ENCODE measurements around the gene CHAD. TPM values are rescaled to one million over a fixed set of nuclear protein-coding genes. Genes with fewer than 3 reads are reported as not detected.

CHAD gene
- polyA plus RNA-seq, 1 donor (not counting 4 experiments of a cell fraction or from before 2014, with no cell fraction given): not detected

DNA sequence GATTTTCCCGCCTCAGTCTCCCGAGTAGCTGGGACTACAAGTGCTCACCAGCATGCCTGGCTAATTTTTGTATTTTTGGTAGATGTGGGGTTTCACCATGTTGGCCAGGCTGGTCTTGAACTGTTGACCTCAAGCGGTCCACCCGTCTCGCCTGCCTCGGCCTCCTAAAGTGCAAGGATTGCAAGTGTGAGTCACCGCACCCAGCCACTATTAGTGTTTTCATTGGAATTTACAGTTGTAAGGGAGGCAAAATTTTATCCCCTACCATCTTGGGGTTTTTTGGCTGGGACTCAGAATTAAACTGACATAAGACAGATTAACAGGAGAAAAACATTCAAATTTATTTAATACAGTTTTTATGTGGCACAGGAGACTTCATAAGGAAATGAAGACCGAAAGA is 27.2 kb upstream of the CHAD start:
- Histone ChIP-seq H2AFZ (ENCODE audit: control insufficient read depth, low read length) (no peak overlapping the region), H3K9ac (ENCODE audit: control insufficient read depth, extremely low read depth, insufficient read depth, low read length) (no peak overlapping the region), H3K36me3 (ENCODE audit: control insufficient read depth in 2 of 2, extremely low read depth in 1 of 2, insufficient read depth in 2 of 2, low read length in 2 of 2) (no peaks in the 10 kb centered on the region), H3K4me1 (ENCODE audit: control insufficient read depth, extremely low read depth, insufficient read depth, low read length) (peaks cover 10% of the 10 kb centered on the region), H3K27me3 (ENCODE audit: control insufficient read depth, extremely low read depth, insufficient read depth, low read length) (no peaks in the 10 kb centered on the region), H3K27ac (ENCODE audit: control insufficient read depth, insufficient read depth, low read length) (no peak overlapping the region), H3K9me3 (ENCODE audit: control insufficient read depth, low read depth, low read length) (no peaks in the 10 kb centered on the region), H3K9me1 (ENCODE audit: control insufficient read depth, extremely low read depth, insufficient read depth, low read length) (no peaks in the 10 kb centered on the region), H3K4me2 (ENCODE audit: control insufficient read depth, extremely low read depth, insufficient read depth, low read depth, low read length) (no peak overlapping the region), H3K79me2 (ENCODE audit: control insufficient read depth, insufficient read depth, low read length) (no peaks in the 10 kb centered on the region), H4K20me1 (ENCODE audit: control insufficient read depth, extremely low read depth, insufficient read depth, low read length) (no peaks in the 10 kb centered on the region), H3K4me3 (ENCODE audit: control insufficient read depth in 2 of 3, extremely low read depth in 1 of 3, insufficient read depth in 2 of 3, low read depth in 1 of 3, low read length in 3 of 3) (no peak overlapping the region)
- dilution Hi-C loops (cut with MboI; ENCODE audit: extremely low pct_ligation_motif_present, low sequenced_read_pairs): no loop called here
- DNase-seq (ENCODE audit: low read depth, low spot score) (no peak), FAIRE-seq (no peak)
- no peak for TF ChIP-seq EZH2 (IDR thresholded peaks at IDR 0.05; ENCODE audit: low read length)
- TF ChIP-seq, protein P1, sequence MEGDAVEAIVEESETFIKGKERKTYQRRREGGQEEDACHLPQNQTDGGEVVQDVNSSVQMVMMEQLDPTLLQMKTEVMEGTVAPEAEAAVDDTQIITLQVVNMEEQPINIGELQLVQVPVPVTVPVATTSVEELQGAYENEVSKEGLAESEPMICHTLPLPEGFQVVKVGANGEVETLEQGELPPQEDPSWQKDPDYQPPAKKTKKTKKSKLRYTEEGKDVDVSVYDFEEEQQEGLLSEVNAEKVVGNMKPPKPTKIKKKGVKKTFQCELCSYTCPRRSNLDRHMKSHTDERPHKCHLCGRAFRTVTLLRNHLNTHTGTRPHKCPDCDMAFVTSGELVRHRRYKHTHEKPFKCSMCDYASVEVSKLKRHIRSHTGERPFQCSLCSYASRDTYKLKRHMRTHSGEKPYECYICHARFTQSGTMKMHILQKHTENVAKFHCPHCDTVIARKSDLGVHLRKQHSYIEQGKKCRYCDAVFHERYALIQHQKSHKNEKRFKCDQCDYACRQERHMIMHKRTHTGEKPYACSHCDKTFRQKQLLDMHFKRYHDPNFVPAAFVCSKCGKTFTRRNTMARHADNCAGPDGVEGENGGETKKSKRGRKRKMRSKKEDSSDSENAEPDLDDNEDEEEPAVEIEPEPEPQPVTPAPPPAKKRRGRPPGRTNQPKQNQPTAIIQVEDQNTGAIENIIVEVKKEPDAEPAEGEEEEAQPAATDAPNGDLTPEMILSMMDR (optimal IDR thresholded peaks at IDR 0.05 in 1 of 3, IDR thresholded peaks at IDR 0.05 in 1 of 3, conservative IDR thresholded peaks at IDR 0.05 in 1 of 3; ENCODE audit: extremely low read depth in 1 of 3, insufficient read depth in 2 of 3, low read length in 3 of 3): no peak

DNA sequence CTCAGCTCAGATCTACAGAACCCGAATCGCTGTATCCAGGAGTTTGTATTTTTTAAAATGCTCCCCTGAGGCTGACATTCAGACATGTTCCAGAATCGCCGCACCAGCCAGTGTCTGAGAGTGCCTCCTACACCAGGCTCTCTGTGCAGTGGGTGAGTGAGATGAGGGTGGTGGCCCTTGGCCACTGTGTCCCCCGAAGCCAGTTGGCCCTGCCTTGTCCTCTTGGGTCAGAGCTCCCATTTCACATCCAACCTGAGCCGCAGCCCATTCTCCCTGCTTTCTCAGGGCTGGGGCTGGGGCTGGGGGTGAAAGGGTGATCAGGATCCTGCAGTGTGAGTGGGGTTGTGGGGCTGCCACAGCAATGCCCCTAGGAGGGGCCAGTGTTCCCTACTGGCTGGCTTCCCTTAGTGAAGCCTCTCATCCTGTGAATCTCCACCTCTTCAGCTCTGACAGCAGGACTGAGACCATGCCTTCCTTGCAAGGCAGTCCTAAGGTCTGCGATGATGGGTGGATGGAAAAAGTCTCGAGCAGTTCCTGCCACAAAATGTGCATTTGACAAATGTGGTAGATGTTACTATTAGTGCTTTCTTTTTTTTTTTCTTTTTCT is 26.6 kb upstream of the CHAD start:
- H3K9me3 ChIP-seq (ENCODE audit: control insufficient read depth, low read depth, low read length): no peaks in the 10 kb centered on the region
- no peak overlapping the region for H3K9ac ChIP-seq (ENCODE audit: control insufficient read depth, extremely low read depth, insufficient read depth, low read length)
- DNase-seq (ENCODE audit: low read depth, low spot score) (no peak), FAIRE-seq (no peak)
- H3K27me3 ChIP-seq (ENCODE audit: control insufficient read depth, extremely low read depth, insufficient read depth, low read length): no peaks in the 10 kb centered on the region
- H3K4me2 ChIP-seq (ENCODE audit: control insufficient read depth, extremely low read depth, insufficient read depth, low read depth, low read length): no peak overlapping the region
- TF ChIP-seq EZH2 (IDR thresholded peaks at IDR 0.05; ENCODE audit: low read length): no peak
- H3K79me2 ChIP-seq (ENCODE audit: control insufficient read depth, insufficient read depth, low read length): no peaks in the 10 kb centered on the region
- no peaks in the 10 kb centered on the region for H4K20me1 ChIP-seq (ENCODE audit: control insufficient read depth, extremely low read depth, insufficient read depth, low read length)
- H3K36me3 ChIP-seq (ENCODE audit: control insufficient read depth in 2 of 2, extremely low read depth in 1 of 2, insufficient read depth in 2 of 2, low read length in 2 of 2): no peaks in the 10 kb centered on the region
- H3K9me1 ChIP-seq (ENCODE audit: control insufficient read depth, extremely low read depth, insufficient read depth, low read length): no peaks in the 10 kb centered on the region
- H3K4me1 ChIP-seq (ENCODE audit: control insufficient read depth, extremely low read depth, insufficient read depth, low read length): peaks cover 10% of the 10 kb centered on the region
- H3K27ac ChIP-seq (ENCODE audit: control insufficient read depth, insufficient read depth, low read length): no peak overlapping the region
- no peak overlapping the region for H2AFZ ChIP-seq (ENCODE audit: control insufficient read depth, low read length)
- no peak overlapping the region for H3K4me3 ChIP-seq (ENCODE audit: control insufficient read depth in 2 of 3, extremely low read depth in 1 of 3, insufficient read depth in 2 of 3, low read depth in 1 of 3, low read length in 3 of 3)
- dilution Hi-C loops (cut with MboI; ENCODE audit: extremely low pct_ligation_motif_present, low sequenced_read_pairs): no loop called here

DNA sequence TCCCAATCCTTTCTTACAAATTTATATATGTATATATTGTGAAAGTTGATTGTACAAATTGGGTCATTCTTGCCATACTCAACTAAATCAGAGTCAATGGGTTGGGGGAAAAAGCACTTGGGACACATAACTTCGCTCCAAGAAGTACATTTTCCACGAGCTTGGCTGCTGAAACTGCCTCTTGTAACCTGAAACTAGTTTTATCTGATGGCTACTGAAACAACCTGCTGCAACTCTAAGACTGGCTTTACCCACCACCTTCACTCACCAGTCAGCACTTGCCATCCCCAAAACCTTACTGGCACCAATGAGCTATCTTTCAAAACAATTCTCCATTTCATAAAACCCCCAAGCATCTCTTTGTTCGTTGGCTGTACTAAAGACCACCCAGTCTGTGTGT is 25.1 kb upstream of the CHAD start:
- Histone ChIP-seq H3K27me3 (ENCODE audit: control insufficient read depth, extremely low read depth, insufficient read depth, low read length) (no peaks in the 10 kb centered on the region), H4K20me1 (ENCODE audit: control insufficient read depth, extremely low read depth, insufficient read depth, low read length) (no peaks in the 10 kb centered on the region), H3K9me3 (ENCODE audit: control insufficient read depth, low read depth, low read length) (no peaks in the 10 kb centered on the region), H3K4me2 (ENCODE audit: control insufficient read depth, extremely low read depth, insufficient read depth, low read depth, low read length) (no peak overlapping the region), H3K9ac (ENCODE audit: control insufficient read depth, extremely low read depth, insufficient read depth, low read length) (no peak overlapping the region), H3K4me3 (ENCODE audit: control insufficient read depth in 2 of 3, extremely low read depth in 1 of 3, insufficient read depth in 2 of 3, low read depth in 1 of 3, low read length in 3 of 3) (no peak overlapping the region), H3K9me1 (ENCODE audit: control insufficient read depth, extremely low read depth, insufficient read depth, low read length) (no peaks in the 10 kb centered on the region), H3K79me2 (ENCODE audit: control insufficient read depth, insufficient read depth, low read length) (no peaks in the 10 kb centered on the region), H3K36me3 (ENCODE audit: control insufficient read depth in 2 of 2, extremely low read depth in 1 of 2, insufficient read depth in 2 of 2, low read length in 2 of 2) (no peaks in the 10 kb centered on the region), H3K27ac (ENCODE audit: control insufficient read depth, insufficient read depth, low read length) (no peak overlapping the region), H3K4me1 (ENCODE audit: control insufficient read depth, extremely low read depth, insufficient read depth, low read length) (peaks cover 10% of the 10 kb centered on the region), H2AFZ (ENCODE audit: control insufficient read depth, low read length) (no peak overlapping the region)
- dilution Hi-C loops (cut with MboI; ENCODE audit: extremely low pct_ligation_motif_present, low sequenced_read_pairs): no loop called here
- FAIRE-seq (no peak), DNase-seq (ENCODE audit: low read depth, low spot score) (no peak)
- no peak for TF ChIP-seq EZH2 (IDR thresholded peaks at IDR 0.05; ENCODE audit: low read length)
- TF ChIP-seq, protein P1 (optimal IDR thresholded peaks at IDR 0.05 in 1 of 3, IDR thresholded peaks at IDR 0.05 in 1 of 3, conservative IDR thresholded peaks at IDR 0.05 in 1 of 3; ENCODE audit: extremely low read depth in 1 of 3, insufficient read depth in 2 of 3, low read length in 3 of 3): no peak

Measured in keratinocyte (primary cell).